ENCODE results near the gene PIK3R6. TPM values are rescaled to one million over a fixed set of nuclear protein-coding genes. Genes with fewer than 3 reads are reported as not detected.

The PIK3R6 gene
- total RNA-seq, 2 experiments from 2014 or later: 0.63 to 0.71 TPM

DNA sequence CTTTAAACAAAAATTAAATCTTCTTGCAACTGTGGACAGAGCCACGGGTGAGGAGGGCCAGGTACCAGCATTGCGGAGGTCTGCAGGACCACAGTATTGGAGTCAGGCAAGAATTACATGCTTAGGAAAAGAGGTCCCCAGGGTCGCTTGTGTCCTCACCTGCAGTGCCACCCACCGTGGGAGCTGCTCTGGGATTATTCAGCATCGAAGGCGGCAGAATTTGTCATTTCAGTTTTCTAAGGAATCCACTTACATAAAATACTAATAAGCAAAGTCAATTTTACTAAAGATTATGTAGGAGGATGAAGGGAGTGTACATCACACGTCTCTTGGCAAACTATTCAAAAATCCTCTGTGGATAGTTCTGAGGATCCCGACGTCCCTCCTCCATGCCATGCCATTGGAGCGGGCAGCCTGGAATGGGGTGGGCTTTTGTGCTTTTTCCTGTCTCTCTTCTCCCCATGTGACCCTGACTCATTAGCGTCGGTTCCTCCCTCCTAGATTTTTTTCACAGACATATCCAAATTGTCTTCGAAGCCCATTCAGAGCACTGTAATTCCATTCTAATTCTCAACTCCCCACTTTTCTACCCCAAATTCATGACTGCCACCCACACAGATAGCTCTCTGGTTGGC, 3.0 kb upstream of the PIK3R6 start:
- CTCF ChIA-PET: interaction anchor here (0.8 kb wide), 1 partner anchor 46 kb away, joined by 3 read pairs; no protein-coding TSS in a partner anchor
- Mint-ChIP-seq H3K9me3 (no peaks in the 10 kb centered on the region), H3K4me1 (ENCODE audit: low read depth) (peaks cover 28% of the 10 kb centered on the region), H3K27me3 (no peaks in the 10 kb centered on the region), H3K4me3 (no peak overlapping the region), H3K27ac (no peak overlapping the region), H3K36me3 (no peaks in the 10 kb centered on the region)
- DNase-seq: no peak
- intact Hi-C loops (cut with micrococcal nuclease): no loop called here
- POLR2A ChIA-PET: no interaction called here

GRCh38 chr17:8869114-8869815, 1.8 kb upstream of the PIK3R6 start:
- CTCF ChIA-PET: interaction anchor here (1.1 to 2.6 kb wide), 5 partner anchors 26 to 459 kb away, joined by 3 to 8 read pairs (median 4); no protein-coding TSS in a partner anchor
- no peaks in the 10 kb centered on the region for H3K36me3 Mint-ChIP-seq
- no peak for DNase-seq
- H3K27ac Mint-ChIP-seq: no peak overlapping the region
- H3K4me3 Mint-ChIP-seq: no peak overlapping the region
- POLR2A ChIA-PET: no interaction called here
- no peaks in the 10 kb centered on the region for H3K27me3 Mint-ChIP-seq
- H3K9me3 Mint-ChIP-seq: no peaks in the 10 kb centered on the region
- intact Hi-C loops (cut with micrococcal nuclease): no loop called here
- H3K4me1 Mint-ChIP-seq (ENCODE audit: low read depth): peaks cover 28% of the 10 kb centered on the region

- CTCF ChIA-PET: interaction anchor here (1.1 to 2.6 kb wide), 5 partner anchors 27 to 458 kb away, joined by 3 to 8 read pairs (median 4); no protein-coding TSS in a partner anchor
- no peaks in the 10 kb centered on the region for H3K27me3 Mint-ChIP-seq
- H3K9me3 Mint-ChIP-seq: no peaks in the 10 kb centered on the region
- H3K27ac Mint-ChIP-seq: no peak overlapping the region
- no peak overlapping the region for H3K4me3 Mint-ChIP-seq
- DNase-seq: peak; percentile 49
- H3K36me3 Mint-ChIP-seq: no peaks in the 10 kb centered on the region
- POLR2A ChIA-PET: no interaction called here
- intact Hi-C loops (cut with micrococcal nuclease): loop anchor here (1.0 kb wide), 1 partner anchor 10 kb away; no protein-coding TSS in a partner anchor
- H3K4me1 Mint-ChIP-seq (ENCODE audit: low read depth): peaks cover 28% of the 10 kb centered on the region
Observed at GRCh38 chr17:8868529-8868951, 1.1 kb upstream of the PIK3R6 start.

- ChIA-PET CTCF (interaction anchor here (1.0 to 2.6 kb wide), 4 partner anchors 27 to 122 kb away, joined by 3 to 8 read pairs (median 4); no protein-coding TSS in a partner anchor), POLR2A (no interaction called here)
- Mint-ChIP-seq H3K9me3 (no peaks in the 10 kb centered on the region), H3K4me3 (no peak overlapping the region), H3K27ac (no peak overlapping the region), H3K27me3 (no peaks in the 10 kb centered on the region), H3K36me3 (no peaks in the 10 kb centered on the region), H3K4me1 (ENCODE audit: low read depth) (peaks cover 28% of the 10 kb centered on the region)
- intact Hi-C loops (cut with micrococcal nuclease): loop anchor here (1.0 kb wide), 1 partner anchor 10 kb away; no protein-coding TSS in a partner anchor
- no peak for DNase-seq
Observed at GRCh38 chr17:8868092-8868491, 618 bp upstream of the PIK3R6 start.

GRCh38 chr17:8865811-8866210, 1.7 kb downstream of the PIK3R6 start:
- peak; percentile 3 for DNase-seq
- Mint-ChIP-seq H3K36me3 (no peaks in the 10 kb centered on the region), H3K4me1 (ENCODE audit: low read depth) (peaks cover 39% of the 10 kb centered on the region), H3K4me3 (no peak overlapping the region), H3K27me3 (no peaks in the 10 kb centered on the region), H3K9me3 (no peaks in the 10 kb centered on the region), H3K27ac (no peak overlapping the region)
- intact Hi-C loops (cut with micrococcal nuclease): no loop called here
- ChIA-PET POLR2A (interaction anchor here (1.0 kb wide), 1 partner anchor 28 kb away, joined by 3 read pairs; no protein-coding TSS in a partner anchor), CTCF (interaction anchor here (0.6 kb wide), 1 partner anchor 81 kb away, joined by 3 read pairs; no protein-coding TSS in a partner anchor)

- DNase-seq: no peak
- Mint-ChIP-seq H3K9me3 (no peaks in the 10 kb centered on the region), H3K4me3 (no peak overlapping the region), H3K4me1 (ENCODE audit: low read depth) (peaks cover 39% of the 10 kb centered on the region), H3K36me3 (no peaks in the 10 kb centered on the region), H3K27ac (no peak overlapping the region), H3K27me3 (no peaks in the 10 kb centered on the region)
- CTCF ChIA-PET: interaction anchor here (0.6 kb wide), 1 partner anchor 82 kb away, joined by 3 read pairs; no protein-coding TSS in a partner anchor
- intact Hi-C loops (cut with micrococcal nuclease): no loop called here
- POLR2A ChIA-PET: interaction anchor here (1.0 kb wide), 1 partner anchor 28 kb away, joined by 3 read pairs; no protein-coding TSS in a partner anchor
Observed at GRCh38 chr17:8865385-8865784, 2.1 kb downstream of the PIK3R6 start.

GRCh38 chr17:8862213-8863056, 5.0 kb downstream of the PIK3R6 start:
- H3K27ac Mint-ChIP-seq: no peak overlapping the region
- H3K4me1 Mint-ChIP-seq (ENCODE audit: low read depth): peaks cover 42% of the 10 kb centered on the region

GRCh38 chr17:8861495-8862181, 5.8 kb downstream of the PIK3R6 start:
- Mint-ChIP-seq H3K4me3 (no peak overlapping the region), H3K4me1 (ENCODE audit: low read depth) (peaks cover 41% of the 10 kb centered on the region), H3K36me3 (no peaks in the 10 kb centered on the region), H3K9me3 (no peaks in the 10 kb centered on the region), H3K27me3 (no peaks in the 10 kb centered on the region), H3K27ac (no peak overlapping the region)
- ChIA-PET CTCF (interaction anchor here (1.3 to 1.4 kb wide), 3 partner anchors 17 to 137 kb away, joined by 3 to 4 read pairs (median 3); no protein-coding TSS in a partner anchor), POLR2A (no interaction called here)
- DNase-seq: peak; percentile 3
- intact Hi-C loops (cut with micrococcal nuclease): no loop called here

More at GRCh38 chr17:8862213-8863056, 5.0 kb downstream of the PIK3R6 start:
- intact Hi-C loops (cut with micrococcal nuclease): no loop called here
- H3K4me3 Mint-ChIP-seq: no peak overlapping the region
- CTCF ChIA-PET: interaction anchor here (1.3 to 1.4 kb wide), 3 partner anchors 18 to 136 kb away, joined by 3 to 4 read pairs (median 3); no protein-coding TSS in a partner anchor
- no peaks in the 10 kb centered on the region for H3K9me3 Mint-ChIP-seq
- H3K36me3 Mint-ChIP-seq: no peaks in the 10 kb centered on the region
- H3K27me3 Mint-ChIP-seq: no peaks in the 10 kb centered on the region
- peak; percentile 3 for DNase-seq
- POLR2A ChIA-PET: no interaction called here

- H3K9me3 Mint-ChIP-seq: no peaks in the 10 kb centered on the region
- no peak for DNase-seq
- H3K4me1 Mint-ChIP-seq (ENCODE audit: low read depth): peaks cover 46% of the 10 kb centered on the region
- no peaks in the 10 kb centered on the region for H3K27me3 Mint-ChIP-seq
- H3K27ac Mint-ChIP-seq: no peak overlapping the region
- no peaks in the 10 kb centered on the region for H3K36me3 Mint-ChIP-seq
- intact Hi-C loops (cut with micrococcal nuclease): loop anchor here (5.0 kb wide), 3 partner anchors 37 to 97 kb away; no protein-coding TSS in a partner anchor
- POLR2A ChIA-PET: no interaction called here
- H3K4me3 Mint-ChIP-seq: no peak overlapping the region
- CTCF ChIA-PET: interaction anchor here (0.7 kb wide), 1 partner anchor 138 kb away, joined by 3 read pairs; no protein-coding TSS in a partner anchor
Observed at GRCh38 chr17:8859804-8860430, 7.6 kb downstream of the PIK3R6 start.

- intact Hi-C loops (cut with micrococcal nuclease): loop anchor here (5.0 kb wide), 3 partner anchors 38 to 98 kb away; no protein-coding TSS in a partner anchor
- Mint-ChIP-seq H3K4me3 (no peak overlapping the region), H3K4me1 (ENCODE audit: low read depth) (peaks cover 46% of the 10 kb centered on the region), H3K9me3 (no peaks in the 10 kb centered on the region), H3K36me3 (no peaks in the 10 kb centered on the region), H3K27me3 (no peaks in the 10 kb centered on the region), H3K27ac (peak overlapping the region; percentile 38)
- DNase-seq: peak; percentile 44
- ChIA-PET CTCF (no interaction called here), POLR2A (interaction anchor here (1.1 kb wide), 1 partner anchor 12 kb away, joined by 3 read pairs; no protein-coding TSS in a partner anchor)
Observed at GRCh38 chr17:8859027-8859803, 8.3 kb downstream of the PIK3R6 start.

All from activated CD4-positive, alpha-beta memory T cell treated with anti-CD3 and anti-CD28 coated beads for 36 hours (primary cell).